ENCODE data around the gene MRPS31.
A peak's percentile ranks its signal among the peaks of the same experiment; 100 is the strongest.

The MRPS31 gene

GRCh38 chr13:40770934-40771618 lies at the start of gene MRPS31:
MRPS31 (minus strand) TSS chr13:40771190; CDS start chr13:40771136, 54 bp downstream.
- DNase-seq = peak; percentile 91 to 98

- DNase-seq = no peak
These were observed 48.9 kb upstream of the MRPS31 start for GRCh38 chr13:40819797-40820315.

- no peak for DNase-seq
These were observed 47.9 kb upstream of the MRPS31 start for GRCh38 chr13:40818926-40819325.

- no peak for DNase-seq
These were observed 43.8 kb upstream of the MRPS31 start for GRCh38 chr13:40814803-40815202.

GRCh38 chr13:40813667-40814454 lies 42.9 kb upstream of the MRPS31 start:
- peak in 1 of 2 experiments; percentile 60 for DNase-seq

GRCh38 chr13:40812724-40813445 lies 41.9 kb upstream of the MRPS31 start:
- DNase-seq = no peak

GRCh38 chr13:40812102-40812501 lies 41.1 kb upstream of the MRPS31 start:
- no peak for DNase-seq

- DNase-seq = peak in 1 of 2 experiments; percentile 76
These were observed 38.5 kb upstream of the MRPS31 start for GRCh38 chr13:40809471-40809870.

GRCh38 chr13:40806241-40806640 lies 35.3 kb upstream of the MRPS31 start:
- DNase-seq = no peak

GRCh38 chr13:40803316-40803715 lies 32.3 kb upstream of the MRPS31 start:
- no peak for DNase-seq

GRCh38 chr13:40801255-40802217 lies 30.5 kb upstream of the MRPS31 start:
- DNase-seq = no peak

- no peak for DNase-seq
These were observed 29.6 kb upstream of the MRPS31 start for GRCh38 chr13:40800559-40800958.

- DNase-seq = no peak
These were observed 28.5 kb upstream of the MRPS31 start for GRCh38 chr13:40799508-40799907.

- DNase-seq = peak; percentile 55 to 78
These were observed 27.4 kb upstream of the MRPS31 start for GRCh38 chr13:40798380-40798779.

GRCh38 chr13:40796649-40797048 lies 25.7 kb upstream of the MRPS31 start:
- no peak for DNase-seq

GRCh38 chr13:40794414-40795368 lies 23.7 kb upstream of the MRPS31 start:
- no peak for DNase-seq

- no peak for DNase-seq
These were observed 22.3 kb upstream of the MRPS31 start for GRCh38 chr13:40793339-40793738.

- no peak for DNase-seq
These were observed 21.5 kb upstream of the MRPS31 start for GRCh38 chr13:40792284-40793051.

GRCh38 chr13:40790154-40790616 lies 19.2 kb upstream of the MRPS31 start:
- peak in 1 of 2 experiments; percentile 57 for DNase-seq
